ENCODE data around the gene PCDHB9.
"Not testable (repeated sequence)": the region's sequence is repeated elsewhere in the genome, so short reads cannot be mapped to it uniquely, and the experiment has no call there.

PCDHB9 gene

GRCh38 chr5:141188682-141189081 lies 1.7 kb downstream of the PCDHB9 start:
- DNase-seq (ENCODE audit: low read depth) = not testable (repeated sequence)

GRCh38 chr5:141189131-141189530 lies 2.2 kb downstream of the PCDHB9 start:
- not testable (repeated sequence) for DNase-seq (ENCODE audit: low read depth)

- DNase-seq (ENCODE audit: low read depth) = no peak
Observed at GRCh38 chr5:141192110-141192725, 5.3 kb downstream of the PCDHB9 start, which contains the start of gene PCDHB10. Gene PCDHB10 (plus strand): TSS chr5:141192353. CDS start chr5:141192553, 200 bp downstream.

- not testable (repeated sequence) for DNase-seq (ENCODE audit: low read depth)
Observed at GRCh38 chr5:141194332-141194731, 7.4 kb downstream of the PCDHB9 start.

- no peak for DNase-seq (ENCODE audit: low read depth)
Observed at GRCh38 chr5:141196363-141196762, 9.4 kb downstream of the PCDHB9 start.

- no peak for DNase-seq (ENCODE audit: low read depth)
Observed at GRCh38 chr5:141199359-141200235, 12.6 kb downstream of the PCDHB9 start, which contains the start of gene PCDHB11. Gene PCDHB11 (plus strand): TSS chr5:141199627. CDS start chr5:141199775, 148 bp downstream.

- not testable (repeated sequence) for DNase-seq (ENCODE audit: low read depth)
Observed at GRCh38 chr5:141201126-141201525, 14.2 kb downstream of the PCDHB9 start.

- DNase-seq (ENCODE audit: low read depth) = not testable (repeated sequence)
Observed at GRCh38 chr5:141201646-141202045, 14.7 kb downstream of the PCDHB9 start.

- no peak for DNase-seq (ENCODE audit: low read depth)
Observed at GRCh38 chr5:141208478-141208877, 21.5 kb downstream of the PCDHB9 start, which contains the start of gene PCDHB12. Gene PCDHB12 (plus strand): TSS chr5:141208719. CDS start chr5:141208908, 189 bp downstream.

GRCh38 chr5:141210281-141210680 lies 23.3 kb downstream of the PCDHB9 start:
- not testable (repeated sequence) for DNase-seq (ENCODE audit: low read depth)

GRCh38 chr5:141210849-141211248 lies 23.9 kb downstream of the PCDHB9 start:
- DNase-seq (ENCODE audit: low read depth) = not testable (repeated sequence)

GRCh38 chr5:141213656-141214339 lies 26.8 kb downstream of the PCDHB9 start, which contains the start of gene PCDHB13:
Gene PCDHB13 (plus strand): TSS chr5:141213919. CDS start chr5:141214124, 205 bp downstream.
- DNase-seq (ENCODE audit: low read depth) = not testable (repeated sequence)

GRCh38 chr5:141214583-141214982 lies 27.6 kb downstream of the PCDHB9 start:
- not testable (repeated sequence) for DNase-seq (ENCODE audit: low read depth)

GRCh38 chr5:141215504-141215903 lies 28.5 kb downstream of the PCDHB9 start:
- DNase-seq (ENCODE audit: low read depth) = not testable (repeated sequence)

- DNase-seq (ENCODE audit: low read depth) = not testable (repeated sequence)
Observed at GRCh38 chr5:141216035-141216434, 29.1 kb downstream of the PCDHB9 start.

- DNase-seq (ENCODE audit: low read depth) = no peak
Observed at GRCh38 chr5:141223112-141223783, 36.3 kb downstream of the PCDHB9 start, which contains the start of gene PCDHB14. Gene PCDHB14 (plus strand): TSS chr5:141223343. CDS start chr5:141223506, 163 bp downstream.

- not testable (repeated sequence) for DNase-seq (ENCODE audit: low read depth)
Observed at GRCh38 chr5:141224844-141225243, 37.9 kb downstream of the PCDHB9 start.

- not testable (repeated sequence) for DNase-seq (ENCODE audit: low read depth)
Observed at GRCh38 chr5:141225421-141225820, 38.5 kb downstream of the PCDHB9 start.

GRCh38 chr5:141234109-141234667 lies 47.2 kb downstream of the PCDHB9 start:
- DNase-seq (ENCODE audit: low read depth) = no peak

GRCh38 chr5:141235922-141236321 lies 49.0 kb downstream of the PCDHB9 start:
- DNase-seq (ENCODE audit: low read depth) = not testable (repeated sequence)

Measured in HS-27A (cell line).